Measurements from ENCODE around the gene MRC2. TPM values are rescaled to one million over a fixed set of nuclear protein-coding genes. Genes with fewer than 3 reads are reported as not detected.

The MRC2 gene
- total and polyA plus RNA-seq, 9 of the 15 experiments (the other 6 are each of a cell fraction or from before 2014, with no cell fraction given): 0.28 to 11.5 (median 6.6) TPM

DNA sequence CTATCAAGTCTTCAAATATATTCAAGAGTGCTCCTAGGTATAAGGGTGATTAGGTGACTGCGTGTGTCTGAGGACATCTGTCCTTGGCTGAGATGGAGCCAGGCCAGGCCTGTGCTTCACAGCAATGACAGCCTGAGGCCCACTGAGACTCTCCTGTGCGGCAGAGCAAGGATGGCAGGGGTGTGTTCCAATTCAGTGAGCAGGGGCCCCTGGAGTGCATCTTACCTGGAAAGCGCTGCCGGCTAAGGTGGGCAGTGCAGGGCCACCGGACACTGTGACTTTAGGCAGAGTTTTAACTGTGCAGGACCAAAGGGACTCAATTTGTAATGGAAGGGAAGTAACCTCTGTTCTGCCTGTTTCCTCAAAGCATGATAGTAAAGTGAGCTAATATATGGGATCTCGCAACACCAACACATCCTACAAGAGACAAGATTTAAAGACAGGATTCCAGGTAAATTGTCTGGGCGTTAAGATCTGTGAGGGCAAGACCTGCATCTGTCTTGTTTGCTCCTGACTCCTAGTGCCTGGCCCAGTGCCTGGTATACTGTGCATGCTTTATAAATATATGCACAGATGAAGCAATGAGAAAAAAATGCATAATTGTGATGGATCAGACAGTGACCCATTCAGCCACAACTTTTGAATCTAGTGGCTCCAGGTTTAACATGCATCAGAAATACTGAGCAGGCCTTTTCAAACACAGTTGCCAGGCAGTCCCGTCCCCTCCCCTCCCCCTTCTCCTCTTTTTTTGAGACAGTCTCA, 86.7 kb downstream of the MRC2 start:
- Histone ChIP-seq H3K4me3 (no peak overlapping the region), H3K9ac (ENCODE audit: insufficient read depth in 1 of 2, low read depth in 2 of 2, low read length in 2 of 2) (no peak overlapping the region), H3K79me2 (ENCODE audit: control insufficient read depth, insufficient read depth, low read length) (no peaks in the 10 kb centered on the region), H3K36me3 (ENCODE audit: control insufficient read depth, insufficient read depth, low read length) (no peaks in the 10 kb centered on the region), H4K20me1 (replicated peaks; ENCODE audit: control insufficient read depth, insufficient read depth, low read length) (no peaks in the 10 kb centered on the region), H3K9me3 (replicated peaks; ENCODE audit: control insufficient read depth, insufficient read depth, low read depth, low read length) (no peaks in the 10 kb centered on the region), H3K4me2 (ENCODE audit: insufficient read depth, low read length) (no peak overlapping the region), H3K27me3 (ENCODE audit: control insufficient read depth in 2 of 2, insufficient read depth in 2 of 2, low read length in 2 of 2) (peaks cover 23 to 73% of the 10 kb centered on the region in 2 experiments), H2AFZ (ENCODE audit: low read depth, low read length) (no peak overlapping the region), H3K9me1 (ENCODE audit: control insufficient read depth, insufficient read depth, low read length) (no peaks in the 10 kb centered on the region), H3K4me1 (replicated peaks in 1 of 2; ENCODE audit: control insufficient read depth in 2 of 2, insufficient read depth in 2 of 2, low read length in 2 of 2) (peaks cover 2 to 9% of the 10 kb centered on the region in 2 experiments; a peak in 3 of 5 replicates), H3K27ac (ENCODE audit: extremely low read depth, low read depth, low read length) (no peak overlapping the region)
- no peak for ATAC-seq
- intact Hi-C loops (cut with micrococcal nuclease): no loop called here
- DNase-seq (ENCODE audit: extremely low read depth in 1 of 4, low spot score in 3 of 4): no peak
- POLR2A ChIA-PET: interaction anchor here (1.4 kb wide), 1 partner anchor 9 kb away, joined by 4 read pairs; no protein-coding TSS in a partner anchor
- CTCF ChIA-PET (ENCODE audit: low intra/inter-chr PET ratio): no interaction called here
- TF ChIP-seq JUND (IDR thresholded peaks at IDR 0.05; ENCODE audit: borderline replicate concordance, low read depth, low read length) (no peak), JUND (tag; IDR thresholded peaks at IDR 0.05; ENCODE audit: borderline replicate concordance, low read depth, low read length) (no peak), ZNF436 (CRISPR knock-in tag; IDR thresholded peaks at IDR 0.05) (no peak), FOXP1 (CRISPR knock-in tag; IDR thresholded peaks at IDR 0.05) (no peak), TARDBP (IDR thresholded peaks at IDR 0.05) (no peak), SNRNP70 (optimal IDR thresholded peaks at IDR 0.05; ENCODE audit: low read depth, low read length) (no peak)
- TF ChIP-seq, protein P1, sequence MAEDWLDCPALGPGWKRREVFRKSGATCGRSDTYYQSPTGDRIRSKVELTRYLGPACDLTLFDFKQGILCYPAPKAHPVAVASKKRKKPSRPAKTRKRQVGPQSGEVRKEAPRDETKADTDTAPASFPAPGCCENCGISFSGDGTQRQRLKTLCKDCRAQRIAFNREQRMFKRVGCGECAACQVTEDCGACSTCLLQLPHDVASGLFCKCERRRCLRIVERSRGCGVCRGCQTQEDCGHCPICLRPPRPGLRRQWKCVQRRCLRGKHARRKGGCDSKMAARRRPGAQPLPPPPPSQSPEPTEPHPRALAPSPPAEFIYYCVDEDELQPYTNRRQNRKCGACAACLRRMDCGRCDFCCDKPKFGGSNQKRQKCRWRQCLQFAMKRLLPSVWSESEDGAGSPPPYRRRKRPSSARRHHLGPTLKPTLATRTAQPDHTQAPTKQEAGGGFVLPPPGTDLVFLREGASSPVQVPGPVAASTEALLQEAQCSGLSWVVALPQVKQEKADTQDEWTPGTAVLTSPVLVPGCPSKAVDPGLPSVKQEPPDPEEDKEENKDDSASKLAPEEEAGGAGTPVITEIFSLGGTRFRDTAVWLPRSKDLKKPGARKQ (CRISPR knock-in tag; IDR thresholded peaks at IDR 0.05): no peak
- TF ChIP-seq, protein P2, sequence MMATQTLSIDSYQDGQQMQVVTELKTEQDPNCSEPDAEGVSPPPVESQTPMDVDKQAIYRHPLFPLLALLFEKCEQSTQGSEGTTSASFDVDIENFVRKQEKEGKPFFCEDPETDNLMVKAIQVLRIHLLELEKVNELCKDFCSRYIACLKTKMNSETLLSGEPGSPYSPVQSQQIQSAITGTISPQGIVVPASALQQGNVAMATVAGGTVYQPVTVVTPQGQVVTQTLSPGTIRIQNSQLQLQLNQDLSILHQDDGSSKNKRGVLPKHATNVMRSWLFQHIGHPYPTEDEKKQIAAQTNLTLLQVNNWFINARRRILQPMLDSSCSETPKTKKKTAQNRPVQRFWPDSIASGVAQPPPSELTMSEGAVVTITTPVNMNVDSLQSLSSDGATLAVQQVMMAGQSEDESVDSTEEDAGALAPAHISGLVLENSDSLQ (IDR thresholded peaks at IDR 0.05): no peak
- in situ Hi-C loops (cut with MboI): loop anchor here (25.0 kb wide), 1 partner anchor 248 kb away; the partner anchor contains the start of gene TANC2
- WGBS (ENCODE audit: insufficient coverage, low coverage, missing lambda C conversion rate): 55% methylated on average over 7 of the region's 8 CpGs
- BruUV-seq (replicated peaks): no TSS peak
- no peak for FAIRE-seq

All from K562 (cell line).